ENCODE measurements around the gene CDH13.

CDH13 gene

DNA sequence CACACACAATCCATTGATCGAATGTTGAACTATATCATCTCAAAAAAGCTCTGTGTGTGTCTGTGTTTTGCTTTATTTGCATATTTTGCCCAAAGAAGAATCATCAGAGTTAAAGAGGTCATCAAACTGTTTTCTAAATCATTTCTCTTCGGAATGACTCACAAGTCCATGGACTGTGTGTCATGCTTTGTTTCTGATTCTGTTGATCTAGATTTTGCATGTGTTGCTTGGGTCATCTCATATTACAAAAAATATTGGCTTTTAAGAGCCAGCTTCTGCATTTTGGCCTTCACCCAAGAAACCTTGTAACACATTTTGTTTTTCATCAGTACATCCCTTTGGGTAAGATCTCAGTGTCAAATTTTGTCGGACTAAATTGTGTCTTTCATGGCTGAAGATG lies 709.8 kb downstream of the CDH13 start:
- Histone ChIP-seq H3K4me3 (ENCODE audit: low read depth, low read length) (no peak overlapping the region), H3K4me1 (ENCODE audit: control insufficient read depth, insufficient read depth, low read length) (peaks cover 3% of the 10 kb centered on the region), H3K36me3 (ENCODE audit: control insufficient read depth in 2 of 2, insufficient read depth in 1 of 2, low read length in 2 of 2) (no peaks in the 10 kb centered on the region), H3K9me3 (ENCODE audit: control insufficient read depth, insufficient read depth, low read depth, low read length) (no peaks in the 10 kb centered on the region), H3K27ac (ENCODE audit: extremely low read depth, low read depth, low read length) (no peak overlapping the region)
- no peak for TF ChIP-seq ZNF335 (tag by site-specific recombination; conservative IDR thresholded peaks at IDR 0.05)
- no peak for TF ChIP-seq ZNF248 (tag by site-specific recombination; IDR thresholded peaks at IDR 0.05)
- TF ChIP-seq ZNF223 (tag by site-specific recombination; IDR thresholded peaks at IDR 0.05) = no peak
- no peak for TF ChIP-seq ZBTB10 (tag by site-specific recombination; IDR thresholded peaks at IDR 0.05)
- no peak for TF ChIP-seq SCRT2 (tag by site-specific recombination; IDR thresholded peaks at IDR 0.05)
- TF ChIP-seq ZNF16 (tag by site-specific recombination; IDR thresholded peaks at IDR 0.05; ENCODE audit: low read depth) = no peak
- no peak for TF ChIP-seq ZNF473 (tag by site-specific recombination; IDR thresholded peaks at IDR 0.05)
- no peak for TF ChIP-seq HOXD13 (CRISPR knock-in tag; IDR thresholded peaks at IDR 0.05; ENCODE audit: borderline replicate concordance)
- no peak for TF ChIP-seq ZNF549 (tag by site-specific recombination; IDR thresholded peaks at IDR 0.05)
- no peak for TF ChIP-seq ZSCAN30 (tag by site-specific recombination; IDR thresholded peaks at IDR 0.05)
- TF ChIP-seq, protein P1, sequence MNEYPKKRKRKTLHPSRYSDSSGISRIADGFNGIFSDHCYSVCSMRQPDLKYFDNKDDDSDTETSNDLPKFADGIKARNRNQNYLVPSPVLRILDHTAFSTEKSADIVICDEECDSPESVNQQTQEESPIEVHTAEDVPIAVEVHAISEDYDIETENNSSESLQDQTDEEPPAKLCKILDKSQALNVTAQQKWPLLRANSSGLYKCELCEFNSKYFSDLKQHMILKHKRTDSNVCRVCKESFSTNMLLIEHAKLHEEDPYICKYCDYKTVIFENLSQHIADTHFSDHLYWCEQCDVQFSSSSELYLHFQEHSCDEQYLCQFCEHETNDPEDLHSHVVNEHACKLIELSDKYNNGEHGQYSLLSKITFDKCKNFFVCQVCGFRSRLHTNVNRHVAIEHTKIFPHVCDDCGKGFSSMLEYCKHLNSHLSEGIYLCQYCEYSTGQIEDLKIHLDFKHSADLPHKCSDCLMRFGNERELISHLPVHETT (tag by site-specific recombination; IDR thresholded peaks at IDR 0.05) = no peak
- TF ChIP-seq ZNF514 (tag by site-specific recombination; IDR thresholded peaks at IDR 0.05) = no peak
- TF ChIP-seq, protein P2, sequence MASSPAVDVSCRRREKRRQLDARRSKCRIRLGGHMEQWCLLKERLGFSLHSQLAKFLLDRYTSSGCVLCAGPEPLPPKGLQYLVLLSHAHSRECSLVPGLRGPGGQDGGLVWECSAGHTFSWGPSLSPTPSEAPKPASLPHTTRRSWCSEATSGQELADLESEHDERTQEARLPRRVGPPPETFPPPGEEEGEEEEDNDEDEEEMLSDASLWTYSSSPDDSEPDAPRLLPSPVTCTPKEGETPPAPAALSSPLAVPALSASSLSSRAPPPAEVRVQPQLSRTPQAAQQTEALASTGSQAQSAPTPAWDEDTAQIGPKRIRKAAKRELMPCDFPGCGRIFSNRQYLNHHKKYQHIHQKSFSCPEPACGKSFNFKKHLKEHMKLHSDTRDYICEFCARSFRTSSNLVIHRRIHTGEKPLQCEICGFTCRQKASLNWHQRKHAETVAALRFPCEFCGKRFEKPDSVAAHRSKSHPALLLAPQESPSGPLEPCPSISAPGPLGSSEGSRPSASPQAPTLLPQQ (tag by site-specific recombination; IDR thresholded peaks at IDR 0.05) = no peak
- no peak for TF ChIP-seq ZNF138 (tag by site-specific recombination; IDR thresholded peaks at IDR 0.05; ENCODE audit: borderline replicate concordance)
- no peak for TF ChIP-seq PRDM2 (tag by site-specific recombination; IDR thresholded peaks at IDR 0.05; ENCODE audit: borderline replicate concordance)
- TF ChIP-seq ZNF133 (tag by site-specific recombination; IDR thresholded peaks at IDR 0.05) = no peak
- TF ChIP-seq ZNF23 (tag by site-specific recombination; IDR thresholded peaks at IDR 0.05; ENCODE audit: borderline replicate concordance) = no peak
- TF ChIP-seq ZNF621 (tag by site-specific recombination; IDR thresholded peaks at IDR 0.05) = no peak
- ChIA-PET CTCF (interaction anchor here (0.9 kb wide), 1 partner anchor 66 kb away, joined by 3 read pairs; no protein-coding TSS in a partner anchor), POLR2A (no interaction called here)

All from HEK293 (cell line).